ENCODE results near the gene ANK2. TPM values are rescaled to one million over a fixed set of nuclear protein-coding genes. Genes with fewer than 3 reads are reported as not detected.
A peak's percentile ranks its signal among the peaks of the same experiment; 100 is the strongest.

The ANK2 gene
- total and polyA plus RNA-seq, 2 experiments from 2014 or later, result 7.7 to 40.4 TPM

GRCh38 chr4:113300471-113300928 lies 251.0 kb downstream of the ANK2 start:
- H3K36me3 ChIP-seq (ENCODE audit: insufficient read depth), result no peaks in the 10 kb centered on the region
- H3K79me2 ChIP-seq (replicated peaks; ENCODE audit: insufficient read depth), result no peaks in the 10 kb centered on the region
- no peak for TF ChIP-seq CTCF (conservative IDR thresholded peaks at IDR 0.05; ENCODE audit: low read depth in 2 of 2)
- ATAC-seq, result peak; percentile 65; the same call in 2 of the 3 replicates
- H3K4me3 ChIP-seq, result no peak overlapping the region
- peak overlapping the region; percentile 65 for H3K27ac Mint-ChIP-seq
- H3K4me1 Mint-ChIP-seq, result peaks cover 30% of the 10 kb centered on the region
- peak; percentile 4 for DNase-seq (ENCODE audit: low spot score)
- H3K4me1 ChIP-seq (ENCODE audit: insufficient read depth), result peaks cover 18% of the 10 kb centered on the region; the same call in 1 of the 2 replicates
- H3K27me3 ChIP-seq (ENCODE audit: insufficient read depth), result no peaks in the 10 kb centered on the region
- H3F3A ChIP-seq (replicated peaks; ENCODE audit: low read depth), result no peaks in the 10 kb centered on the region
- peak overlapping the region; percentile 48 for H3K4me2 ChIP-seq
- H3K9me2 ChIP-seq (ENCODE audit: insufficient read depth), result no peaks in the 10 kb centered on the region
- no peak overlapping the region for H3K4me3 Mint-ChIP-seq
- no peak overlapping the region for H2AFZ ChIP-seq
- H3K36me3 Mint-ChIP-seq (ENCODE audit: low read depth), result no peaks in the 10 kb centered on the region
- peak overlapping the region; percentile 41; the same call in 1 of the 2 replicates for H3K27ac ChIP-seq (ENCODE audit: low read depth)
- no peaks in the 10 kb centered on the region for H3K9me3 Mint-ChIP-seq
- H3K27me3 Mint-ChIP-seq (ENCODE audit: insufficient read depth, low read depth, poor library complexity), result peaks cover 3% of the 10 kb centered on the region
- no peaks in the 10 kb centered on the region for H4K20me1 ChIP-seq (replicated peaks; ENCODE audit: insufficient read depth)

GRCh38 chr4:113302051-113302450 lies 252.6 kb downstream of the ANK2 start:
- H3K27ac ChIP-seq (ENCODE audit: low read depth), result no peak overlapping the region
- H3K27me3 ChIP-seq (ENCODE audit: insufficient read depth), result no peaks in the 10 kb centered on the region
- H3K9me3 Mint-ChIP-seq, result no peaks in the 10 kb centered on the region
- no peaks in the 10 kb centered on the region for H3K36me3 Mint-ChIP-seq (ENCODE audit: low read depth)
- H3K27me3 Mint-ChIP-seq (ENCODE audit: insufficient read depth, low read depth, poor library complexity), result peaks cover 3% of the 10 kb centered on the region
- peaks cover 20% of the 10 kb centered on the region for H3K4me1 Mint-ChIP-seq
- no peak overlapping the region for H2AFZ ChIP-seq
- H3K36me3 ChIP-seq (ENCODE audit: insufficient read depth), result no peaks in the 10 kb centered on the region
- DNase-seq (ENCODE audit: low spot score) (no peak), ATAC-seq (no peak)
- no peak overlapping the region for H3K27ac Mint-ChIP-seq
- H3K4me3 ChIP-seq, result no peak overlapping the region
- H3K9me2 ChIP-seq (ENCODE audit: insufficient read depth), result no peaks in the 10 kb centered on the region
- H3F3A ChIP-seq (replicated peaks; ENCODE audit: low read depth), result no peaks in the 10 kb centered on the region
- no peaks in the 10 kb centered on the region for H4K20me1 ChIP-seq (replicated peaks; ENCODE audit: insufficient read depth)
- H3K79me2 ChIP-seq (replicated peaks; ENCODE audit: insufficient read depth), result no peaks in the 10 kb centered on the region
- H3K4me1 ChIP-seq (ENCODE audit: insufficient read depth), result peaks cover 18% of the 10 kb centered on the region; the same call in 1 of the 2 replicates
- TF ChIP-seq JUNB (IDR thresholded peaks at IDR 0.05; ENCODE audit: unreplicated experiment), result no peak
- TF ChIP-seq NANOG (IDR thresholded peaks at IDR 0.05; ENCODE audit: borderline replicate concordance), result no peak
- no peak for TF ChIP-seq REST (IDR thresholded peaks at IDR 0.05; ENCODE audit: unreplicated experiment)
- no peak for TF ChIP-seq CREB1 (CRISPR knock-in tag; IDR thresholded peaks at IDR 0.05; ENCODE audit: low read depth)
- H3K4me2 ChIP-seq, result no peak overlapping the region
- no peak overlapping the region for H3K4me3 Mint-ChIP-seq
